Thymus (tissue), 11 donors: Measurements from ENCODE around the gene ALOX5. TPM values are rescaled to one million over a fixed set of nuclear protein-coding genes. Genes with fewer than 3 reads are reported as not detected.
"Not testable (repeated sequence)": the region's sequence is repeated elsewhere in the genome, so short reads cannot be mapped to it uniquely, and the experiment has no call there.

ENCODE experiments used
- DNase-seq, 9 donors: peaks; one replicate each; pipeline ENCODE4 v3.0.0-alpha.2; 2013; ENCODE audit warnings: low spot score in 9 of 9, low read depth in 6 of 9, missing footprints in 1 of 9
- H3K27ac ChIP-seq, 2 donors: one replicate each; pipeline ENCODE4 v1.5.1; 2013; ENCODE audit warnings: control low read depth in 1 of 2, low read depth in 1 of 2, low read length in 1 of 2, mild to moderate bottlenecking in 1 of 2, moderate library complexity in 1 of 2
- H3K27me3 ChIP-seq, 2 donors: one replicate each; pipeline ENCODE4 v1.5.1; 2013; ENCODE audit warnings: low read length in 1 of 2; ENCODE audit not compliant: control insufficient read depth in 2 of 2, insufficient read depth in 1 of 2
- H3K36me3 ChIP-seq, 2 donors: one replicate each; pipeline ENCODE4 v1.5.1; 2013; ENCODE audit warnings: low read length in 1 of 2, mild to moderate bottlenecking in 1 of 2, moderate library complexity in 1 of 2; ENCODE audit not compliant: control insufficient read depth in 2 of 2, insufficient read depth in 2 of 2
- H3K4me1 ChIP-seq, 2 donors: one replicate each; pipeline ENCODE4 v1.5.1; 2013; ENCODE audit warnings: low read length in 2 of 2; ENCODE audit not compliant: control insufficient read depth in 2 of 2, insufficient read depth in 2 of 2
- H3K4me3 ChIP-seq, 2 donors: one replicate each; pipeline ENCODE4 v1.5.1; 2013; ENCODE audit warnings: low read length in 2 of 2, control low read depth in 1 of 2, mild to moderate bottlenecking in 1 of 2
- H3K9me3 ChIP-seq, 2 donors: one replicate each; pipeline ENCODE4 v1.5.1; 2013; ENCODE audit warnings: low read length in 1 of 2, mild to moderate bottlenecking in 1 of 2; ENCODE audit not compliant: control insufficient read depth in 2 of 2, insufficient read depth in 1 of 2
- WGBS: extraction: QIAGEN DNeasy Blood & Tissue Kit; methylation state at CpG from one replicate; pipeline ENCODE4 v1.1.7; 2013; 5-methylcytosine and 5-hydroxymethylcytosine counted together
- polyA plus RNA-seq: library from polyadenylated mRNA; stranded (reverse); fragments of 200-250 nt; gene quantifications from one replicate; pipeline ENCODE4 v1.2.3, GENCODE V29; 2013
- total RNA-seq: library from RNA; stranded (reverse); fragments of 120-200 nt; gene quantifications from one replicate; pipeline ENCODE4 v1.2.4, GENCODE V29; 2013
- donor health status: healthy.

The ALOX5 gene
- total and polyA plus RNA-seq, 2 donors, result 6.7 to 18.9 TPM

GRCh38 chr10:45378914-45379726 is 5.1 kb downstream of the ALOX5 start:
- WGBS, result 90% methylated on average over 12 of the region's 12 CpGs
- no peak overlapping the region for H3K27ac ChIP-seq
- DNase-seq, result no peak

GRCh38 chr10:45379891-45380540 is 6.0 kb downstream of the ALOX5 start:
- H3K9me3 ChIP-seq, result no peaks in the 10 kb centered on the region
- no peak overlapping the region for H3K27ac ChIP-seq
- H3K4me1 ChIP-seq, result peaks cover 0 to 21% of the 10 kb centered on the region in 2 donors
- WGBS, result 79% methylated on average over 14 of the region's 14 CpGs
- no peak for DNase-seq
- no peak overlapping the region for H3K4me3 ChIP-seq
- peaks cover 0 to 9% of the 10 kb centered on the region in 2 donors for H3K27me3 ChIP-seq
- H3K36me3 ChIP-seq, result no peaks in the 10 kb centered on the region

More at GRCh38 chr10:45378914-45379726, 5.1 kb downstream of the ALOX5 start:
- H3K9me3 ChIP-seq, result no peaks in the 10 kb centered on the region
- peaks cover 0 to 17% of the 10 kb centered on the region in 2 donors for H3K27me3 ChIP-seq
- H3K4me1 ChIP-seq, result peaks cover 4 to 27% of the 10 kb centered on the region in 2 donors
- no peak overlapping the region for H3K4me3 ChIP-seq
- no peaks in the 10 kb centered on the region for H3K36me3 ChIP-seq

GRCh38 chr10:45380903-45381620 is 7.0 kb downstream of the ALOX5 start:
- no peaks in the 10 kb centered on the region for H3K36me3 ChIP-seq
- H3K4me1 ChIP-seq, result peaks cover 0 to 21% of the 10 kb centered on the region in 2 donors
- 93% methylated on average over 8 of the region's 8 CpGs for WGBS
- H3K9me3 ChIP-seq, result no peaks in the 10 kb centered on the region
- DNase-seq, result no peak
- H3K27ac ChIP-seq, result no peak overlapping the region
- H3K27me3 ChIP-seq, result no peaks in the 10 kb centered on the region
- no peak overlapping the region for H3K4me3 ChIP-seq

DNA sequence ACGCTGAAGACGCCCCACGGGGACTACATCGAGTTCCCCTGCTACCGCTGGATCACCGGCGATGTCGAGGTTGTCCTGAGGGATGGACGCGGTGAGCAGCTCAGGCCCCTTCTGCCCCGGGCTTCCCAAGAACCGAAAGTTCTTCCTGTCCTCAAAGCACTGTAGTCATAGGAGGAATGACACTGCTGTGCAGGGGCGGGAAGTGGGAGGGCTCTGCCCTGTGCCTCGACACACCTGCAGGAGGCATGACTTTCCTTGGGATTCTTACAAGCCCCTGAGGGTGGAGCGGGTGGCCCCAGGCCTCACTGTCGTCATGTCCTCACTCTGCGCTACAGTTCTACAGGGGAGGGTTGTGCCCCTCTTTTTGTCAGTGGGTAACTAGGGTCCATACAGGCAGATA is 8.6 kb downstream of the ALOX5 start:
- WGBS, result 98% methylated on average over 17 of the region's 17 CpGs
- Histone ChIP-seq H3K27me3 (no peaks in the 10 kb centered on the region), H3K9me3 (no peaks in the 10 kb centered on the region), H3K4me1 (peaks cover 0 to 21% of the 10 kb centered on the region in 2 donors), H3K36me3 (no peaks in the 10 kb centered on the region), H3K27ac (no peak overlapping the region), H3K4me3 (no peak overlapping the region)
- DNase-seq, result no peak

DNA sequence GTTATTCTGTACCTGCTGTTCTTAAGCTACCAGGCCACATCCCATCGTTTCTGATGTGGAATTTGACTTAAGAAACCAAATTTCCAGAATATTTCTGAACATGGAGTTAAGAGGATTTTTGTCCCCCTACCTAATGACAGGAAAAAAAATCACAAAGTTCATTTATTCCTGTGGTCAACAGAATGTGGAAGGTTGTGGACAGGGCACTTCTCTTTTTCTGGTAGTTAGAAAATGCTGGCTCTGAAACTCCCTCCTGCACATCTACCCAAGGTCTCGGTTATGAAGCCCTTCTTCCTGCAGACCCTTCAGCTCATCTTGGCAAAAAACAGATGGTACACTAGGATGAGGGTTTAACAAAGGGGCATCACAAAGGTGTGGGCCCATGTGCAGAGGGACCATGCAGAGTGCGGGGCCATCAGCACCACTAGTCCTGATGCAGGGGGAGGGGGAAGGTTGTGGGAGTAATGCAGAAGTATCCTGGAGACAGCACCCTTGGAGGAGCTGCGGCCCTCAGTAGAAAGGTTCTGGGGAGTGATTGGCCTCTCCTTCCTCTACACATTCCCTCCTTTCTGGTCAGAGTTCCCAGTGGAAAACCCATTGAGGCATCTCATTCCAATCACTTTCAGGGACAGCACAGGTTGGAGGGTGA is 9.8 kb downstream of the ALOX5 start:
- 95% methylated on average over 4 of the region's 4 CpGs for WGBS
- no peaks in the 10 kb centered on the region for H3K9me3 ChIP-seq
- H3K4me1 ChIP-seq, result peaks cover 0 to 21% of the 10 kb centered on the region in 2 donors
- H3K27ac ChIP-seq, result no peak overlapping the region
- H3K27me3 ChIP-seq, result no peaks in the 10 kb centered on the region
- no peaks in the 10 kb centered on the region for H3K36me3 ChIP-seq
- no peak overlapping the region for H3K4me3 ChIP-seq
- no peak for DNase-seq

- H3K4me1 ChIP-seq, result peaks cover 0 to 13% of the 10 kb centered on the region in 2 donors
- no peak overlapping the region for H3K27ac ChIP-seq
- H3K9me3 ChIP-seq, result no peaks in the 10 kb centered on the region
- 96% methylated on average over 5 of the region's 5 CpGs for WGBS
- DNase-seq, result no peak
- H3K36me3 ChIP-seq, result no peaks in the 10 kb centered on the region
- H3K4me3 ChIP-seq, result no peak overlapping the region
- no peaks in the 10 kb centered on the region for H3K27me3 ChIP-seq
Observed at GRCh38 chr10:45386657-45387056, 12.6 kb downstream of the ALOX5 start.

- no peaks in the 10 kb centered on the region for H3K36me3 ChIP-seq
- DNase-seq, result no peak
- WGBS, result 96% methylated on average over 8 of the region's 8 CpGs
- no peaks in the 10 kb centered on the region for H3K27me3 ChIP-seq
- H3K4me3 ChIP-seq, result no peak overlapping the region
- H3K9me3 ChIP-seq, result no peaks in the 10 kb centered on the region
- H3K4me1 ChIP-seq, result peaks cover 0 to 7% of the 10 kb centered on the region in 2 donors
- no peak overlapping the region for H3K27ac ChIP-seq
Observed at GRCh38 chr10:45387096-45387893, 13.3 kb downstream of the ALOX5 start.

DNA sequence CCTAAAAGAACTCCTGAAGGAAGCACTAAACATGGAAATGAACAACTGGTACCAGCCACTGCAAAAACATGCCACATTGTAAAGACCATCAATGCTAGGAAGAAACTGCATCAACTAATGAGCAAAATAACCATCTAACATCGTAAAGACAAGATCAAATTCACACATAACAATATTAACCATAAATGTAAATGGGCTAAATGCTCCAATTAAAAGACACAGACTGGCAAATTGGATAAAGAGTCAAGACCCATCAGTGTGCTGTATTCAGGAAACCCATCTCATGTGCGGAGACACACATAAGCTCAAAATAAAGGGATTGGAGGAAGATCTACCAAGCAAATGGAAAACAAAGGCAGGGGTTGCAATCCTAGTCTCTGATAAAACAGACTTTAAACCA is 15.7 kb downstream of the ALOX5 start:
- not testable (repeated sequence) for H3K9me3 ChIP-seq, H3K27me3 ChIP-seq, H3K4me1 ChIP-seq, H3K36me3 ChIP-seq, H3K27ac ChIP-seq, H3K4me3 ChIP-seq, DNase-seq
- WGBS, result 98% methylated on average over 2 of the region's 2 CpGs
